ENCODE data around the gene RPS27A.

GRCh38 chr2:55231546-55232083, 873 bp upstream of the RPS27A start:
- no peak for TF ChIP-seq CTCF (IDR thresholded peaks at IDR 0.05)
- TF ChIP-seq POLR2A (IDR thresholded peaks at IDR 0.05) = no peak
